HL-60 (cell line): ENCODE results near the gene ZSCAN25.

Source experiments
- DNase-seq, 2 experiments: peaks; one replicate each; pipeline ENCODE4 v3.0.0-alpha.2; 2010 to 2020; ENCODE audit warnings: low read depth in 1 of 2, low spot score in 1 of 2
- H3K27ac ChIP-seq: fragments of 250-450 bp; sonication (Bioruptor Pico); replicated peaks from 2 replicates; pipeline ENCODE4 v1.5.1; 2020; ENCODE audit warnings: mild to moderate bottlenecking, moderate library complexity
- H3K27me3 ChIP-seq: fragments of 250-450 bp; sonication (Bioruptor Pico); 2 replicates; pipeline ENCODE4 v1.5.1; 2021; ENCODE audit warnings: mild to moderate bottlenecking, moderate library complexity; ENCODE audit not compliant: insufficient read depth, poor library complexity, severe bottlenecking
- H3K4me3 ChIP-seq: replicated peaks from 2 replicates; pipeline ENCODE4 v1.5.1; 2011; ENCODE audit warnings: mild to moderate bottlenecking, control low read depth, low read length; ENCODE audit not compliant: insufficient read depth
- GABPA ChIP-seq: IDR thresholded peaks from 2 replicates; pipeline ENCODE4 v1.6.1; 2012; ENCODE audit warnings: low read depth
- POLR2AphosphoS5 ChIP-seq: IDR thresholded peaks from 2 replicates; pipeline ENCODE4 v1.6.1; 2012; ENCODE audit warnings: low read depth
- REST ChIP-seq: IDR thresholded peaks from 2 replicates; pipeline ENCODE4 v1.6.1; 2012; ENCODE audit warnings: low read depth; ENCODE audit not compliant: insufficient replicate concordance
- SPI1 ChIP-seq: IDR thresholded peaks from 2 replicates; pipeline ENCODE4 v1.6.1; 2012; ENCODE audit warnings: low read depth, mild to moderate bottlenecking, borderline replicate concordance
- TF ChIP-seq, protein P1 (sequence below): IDR thresholded peaks from one replicate; pipeline ENCODE4 v1.5.1; 2011; ENCODE audit warnings: low read length, control low read depth, inconsistent platforms; ENCODE audit not compliant: insufficient read depth

The ZSCAN25 gene

DNA sequence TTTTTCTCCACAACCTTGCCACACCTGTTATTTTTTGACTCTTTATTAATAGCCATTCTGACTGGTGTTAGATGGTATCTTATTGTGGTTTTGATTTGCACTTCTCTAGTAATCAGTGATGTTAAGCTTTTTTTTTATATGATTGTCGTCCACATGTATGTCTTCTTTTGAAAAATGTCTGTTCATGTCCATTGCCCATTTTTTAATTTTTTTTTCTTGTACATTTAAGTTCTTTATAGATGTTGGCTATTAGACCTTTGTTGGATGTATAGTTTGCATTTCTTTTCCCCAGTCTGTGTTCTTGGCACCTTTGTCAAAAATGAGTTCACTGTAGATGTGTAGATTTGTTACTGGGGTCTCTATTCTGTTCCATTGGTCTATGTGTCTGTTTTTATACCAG is 28.8 kb downstream of the ZSCAN25 start:
- Histone ChIP-seq H3K27ac (no peak overlapping the region), H3K4me3 (no peak overlapping the region), H3K27me3 (no peaks in the 10 kb centered on the region)
- TF ChIP-seq, protein P1, sequence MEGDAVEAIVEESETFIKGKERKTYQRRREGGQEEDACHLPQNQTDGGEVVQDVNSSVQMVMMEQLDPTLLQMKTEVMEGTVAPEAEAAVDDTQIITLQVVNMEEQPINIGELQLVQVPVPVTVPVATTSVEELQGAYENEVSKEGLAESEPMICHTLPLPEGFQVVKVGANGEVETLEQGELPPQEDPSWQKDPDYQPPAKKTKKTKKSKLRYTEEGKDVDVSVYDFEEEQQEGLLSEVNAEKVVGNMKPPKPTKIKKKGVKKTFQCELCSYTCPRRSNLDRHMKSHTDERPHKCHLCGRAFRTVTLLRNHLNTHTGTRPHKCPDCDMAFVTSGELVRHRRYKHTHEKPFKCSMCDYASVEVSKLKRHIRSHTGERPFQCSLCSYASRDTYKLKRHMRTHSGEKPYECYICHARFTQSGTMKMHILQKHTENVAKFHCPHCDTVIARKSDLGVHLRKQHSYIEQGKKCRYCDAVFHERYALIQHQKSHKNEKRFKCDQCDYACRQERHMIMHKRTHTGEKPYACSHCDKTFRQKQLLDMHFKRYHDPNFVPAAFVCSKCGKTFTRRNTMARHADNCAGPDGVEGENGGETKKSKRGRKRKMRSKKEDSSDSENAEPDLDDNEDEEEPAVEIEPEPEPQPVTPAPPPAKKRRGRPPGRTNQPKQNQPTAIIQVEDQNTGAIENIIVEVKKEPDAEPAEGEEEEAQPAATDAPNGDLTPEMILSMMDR = no peak
- no peak for TF ChIP-seq POLR2AphosphoS5
- no peak for TF ChIP-seq SPI1
- no peak for TF ChIP-seq REST
- no peak for TF ChIP-seq GABPA
- no peak for DNase-seq

DNA sequence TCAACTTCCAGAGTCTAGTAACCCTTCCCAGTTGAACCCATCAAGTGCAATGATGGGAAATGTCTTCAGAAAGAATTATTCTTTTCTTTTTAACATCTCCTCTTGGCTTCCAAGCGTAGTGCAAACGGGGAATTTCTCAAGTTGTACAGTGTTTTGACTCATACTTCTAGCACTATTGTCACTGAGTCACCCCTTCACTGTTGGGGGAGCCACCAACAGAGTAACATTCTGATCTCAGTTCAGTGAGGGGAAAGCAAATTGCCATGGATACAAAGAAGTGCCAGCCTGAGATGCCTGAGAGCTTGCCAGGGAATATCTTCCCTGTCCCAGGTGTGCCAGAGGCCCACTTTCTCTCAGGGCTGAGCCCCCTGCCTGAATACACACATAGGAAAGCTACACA is 32.1 kb downstream of the ZSCAN25 start:
- H3K27ac ChIP-seq = no peak overlapping the region
- H3K27me3 ChIP-seq = no peaks in the 10 kb centered on the region
- H3K4me3 ChIP-seq = no peak overlapping the region
- DNase-seq = no peak
- TF ChIP-seq REST (no peak), POLR2AphosphoS5 (no peak), GABPA (no peak), SPI1 (no peak)
- TF ChIP-seq, protein P1 = no peak

GRCh38 chr7:99651290-99651689 is 34.5 kb downstream of the ZSCAN25 start:
- no peak for DNase-seq
- no peaks in the 10 kb centered on the region for H3K27me3 ChIP-seq
- no peak overlapping the region for H3K27ac ChIP-seq
- H3K4me3 ChIP-seq = no peak overlapping the region
- TF ChIP-seq, protein P1 = no peak
- TF ChIP-seq POLR2AphosphoS5 (no peak), GABPA (no peak), REST (no peak), SPI1 (no peak)
